Activated CD8-positive, alpha-beta T cell treated with anti-CD3 and anti-CD28 coated beads for 36 hours (primary cell): Measurements from ENCODE around the gene IFRD2. TPM values are rescaled to one million over a fixed set of nuclear protein-coding genes. Genes with fewer than 3 reads are reported as not detected.

Experiments
- ATAC-seq: fragments of 200-7000 bp; cut with Tn5 transposase; one replicate; pipeline ENCODE4 v1.10.0; 2021; ENCODE audit warnings: mild to moderate bottlenecking, moderate library complexity
- CTCF ChIA-PET: fragments of 350-600 bp; sonication (Branson Sonifier 250); formaldehyde crosslinking; loops from one replicate; lab custom pipeline; 2021; ENCODE audit warnings: antibody characterized with exemption; lab: Charles Lee
- POLR2A ChIA-PET: fragments of 350-600 bp; sonication (Branson Sonifier 250); formaldehyde crosslinking; loops from one replicate; lab custom pipeline; 2021; ENCODE audit warnings: antibody characterized with exemption; lab: Charles Lee
- DNase-seq: peaks from one replicate; pipeline ENCODE4 v3.0.0-alpha.2; 2020
- H3K27ac Mint-ChIP-seq: one replicate; pipeline ENCODE4 v1.8.0; 2021; ENCODE audit warnings: mild to moderate bottlenecking, mixed read lengths
- H3K27me3 Mint-ChIP-seq: one replicate; pipeline ENCODE4 v1.8.0; 2021; ENCODE audit warnings: mixed read lengths
- H3K36me3 Mint-ChIP-seq: one replicate; pipeline ENCODE4 v1.8.0; 2021; ENCODE audit warnings: low read depth, mixed read lengths
- H3K4me1 Mint-ChIP-seq: one replicate; pipeline ENCODE4 v1.8.0; 2021; ENCODE audit warnings: low read depth, mixed read lengths
- H3K4me3 Mint-ChIP-seq: one replicate; pipeline ENCODE4 v1.8.0; 2021; ENCODE audit warnings: mild to moderate bottlenecking, moderate library complexity, mixed read lengths
- H3K9me3 Mint-ChIP-seq: one replicate; pipeline ENCODE4 v1.8.0; 2021; ENCODE audit warnings: mixed read lengths
- CTCF ChIP-seq: fragments of 200-600 bp; IDR thresholded peaks from one replicate; pipeline ENCODE4 v1.8.0; 2022; ENCODE audit warnings: antibody characterized with exemption, mild to moderate bottlenecking
- intact Hi-C: fragments of 100-400 bp; cut with micrococcal nuclease; formaldehyde crosslinking; loops from one replicate; pipeline ENCODE4 v1.10.0; 2022
- total RNA-seq, 2 experiments: library from RNA; stranded (reverse); gene quantifications; one replicate each; pipeline ENCODE4 v1.2.3, GENCODE V29; 2021

The IFRD2 gene
- total RNA-seq, 2 experiments from 2014 or later, result 132 to 133 TPM

GRCh38 chr3:50322386-50323091 is 30.3 kb upstream of the IFRD2 start, which contains the start of gene HYAL2:
Gene HYAL2, minus strand, starts transcription at chr3:50322745. Its CDS starts 2,256 bp downstream, at chr3:50320489.
- H3K4me3 Mint-ChIP-seq, result peak within 1 kb of the TSS; percentile 78
- TF ChIP-seq CTCF, result no peak
- ATAC-seq (no peak), DNase-seq (no peak)
- ChIA-PET POLR2A (interaction anchor here (1.1 to 13.4 kb wide), 4 partner anchors 13 to 96 kb away, joined by 3 to 126 read pairs (median 4); partner anchors contain the start of genes CYB561D2, NPRL2 and RASSF1), CTCF (interaction anchor here (1.4 to 3.0 kb wide), 3 partner anchors 13 to 25 kb away, joined by 3 to 40 read pairs (median 4); no protein-coding TSS in a partner anchor)
- H3K36me3 Mint-ChIP-seq, result peaks cover 1% of the 10 kb centered on the region
- no peaks in the 10 kb centered on the region for H3K27me3 Mint-ChIP-seq
- H3K9me3 Mint-ChIP-seq, result no peaks in the 10 kb centered on the region
- intact Hi-C loops, result no loop called here
- peak within 1 kb of the TSS; percentile 94 for H3K27ac Mint-ChIP-seq
- peaks cover 36% of the 10 kb centered on the region for H3K4me1 Mint-ChIP-seq

DNA sequence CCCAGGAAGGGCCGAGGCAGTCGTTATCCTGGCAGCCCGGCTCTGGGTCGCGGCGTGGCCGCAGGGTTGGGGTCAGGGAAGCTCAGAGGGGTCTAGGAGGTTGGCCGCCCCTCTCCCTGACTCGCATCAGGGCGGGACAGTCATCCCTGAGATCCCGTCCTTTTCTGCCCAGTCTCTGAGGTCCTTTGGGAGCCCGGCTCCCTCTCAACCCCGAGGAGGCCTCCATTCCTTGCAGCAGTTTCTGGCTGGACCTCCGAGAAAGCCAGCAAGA is 29.8 kb upstream of the IFRD2 start:
- TF ChIP-seq CTCF, result no peak
- intact Hi-C loops, result no loop called here
- H3K4me3 Mint-ChIP-seq, result peak overlapping the region; percentile 78
- CTCF ChIA-PET, result interaction anchor here (1.0 to 1.7 kb wide), 3 partner anchors 17 to 26 kb away, joined by 3 to 4 read pairs (median 3); no protein-coding TSS in a partner anchor
- DNase-seq (no peak), ATAC-seq (no peak)
- no peaks in the 10 kb centered on the region for H3K27me3 Mint-ChIP-seq
- no peak overlapping the region for H3K27ac Mint-ChIP-seq
- H3K36me3 Mint-ChIP-seq, result peaks cover 1% of the 10 kb centered on the region
- peaks cover 36% of the 10 kb centered on the region for H3K4me1 Mint-ChIP-seq
- POLR2A ChIA-PET, result interaction anchor here (1.1 to 13.4 kb wide), 3 partner anchors 14 to 95 kb away, joined by 3 to 126 read pairs (median 3); partner anchors contain the start of gene RASSF1
- no peaks in the 10 kb centered on the region for H3K9me3 Mint-ChIP-seq

GRCh38 chr3:50321336-50322114 is 29.3 kb upstream of the IFRD2 start:
- peak; percentile 64 for TF ChIP-seq CTCF
- H3K4me1 Mint-ChIP-seq, result peaks cover 37% of the 10 kb centered on the region

DNA sequence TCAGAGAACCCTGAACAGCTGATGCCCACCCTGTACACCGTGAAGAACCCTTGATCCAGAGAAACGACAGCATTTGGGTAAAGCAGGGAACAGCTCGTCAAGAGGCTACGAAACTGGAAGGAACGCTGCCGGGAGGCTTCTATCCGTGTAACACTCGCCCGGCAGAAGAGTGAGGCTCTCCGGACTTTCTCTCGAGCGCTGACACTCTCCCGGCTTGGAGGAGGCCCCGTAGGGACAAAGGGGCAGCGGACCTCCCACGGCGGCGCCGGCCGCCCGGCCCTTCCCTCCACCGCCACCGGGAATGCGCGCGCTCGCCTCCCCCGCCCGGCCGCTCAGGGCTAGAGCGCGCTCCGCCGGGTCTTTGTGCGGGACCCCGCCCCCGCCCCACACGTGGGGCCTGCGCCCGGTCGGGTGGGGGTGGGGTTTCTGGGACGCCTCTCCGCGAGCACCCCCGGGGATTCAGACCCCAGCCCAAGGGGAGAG is 28.7 kb upstream of the IFRD2 start:
- peak overlapping the region; percentile 80 for H3K27ac Mint-ChIP-seq
- intact Hi-C loops, result no loop called here
- H3K27me3 Mint-ChIP-seq, result no peaks in the 10 kb centered on the region
- ChIA-PET POLR2A (interaction anchor here (1.1 to 13.4 kb wide), 6 partner anchors 15 to 74 kb away, joined by 3 to 126 read pairs (median 4); partner anchors contain the start of genes RASSF1 and ZMYND10), CTCF (interaction anchor here (0.7 to 3.4 kb wide), 8 partner anchors 15 to 74 kb away, joined by 3 to 10 read pairs (median 4); partner anchors contain the start of genes CYB561D2 and NPRL2)
- no peaks in the 10 kb centered on the region for H3K9me3 Mint-ChIP-seq
- peaks cover 39% of the 10 kb centered on the region for H3K4me1 Mint-ChIP-seq
- TF ChIP-seq CTCF, result no peak
- peak; percentile 61 for DNase-seq
- peak overlapping the region; percentile 88 for H3K4me3 Mint-ChIP-seq
- H3K36me3 Mint-ChIP-seq, result peaks cover 1% of the 10 kb centered on the region
- ATAC-seq, result peak; percentile 46

More at GRCh38 chr3:50321336-50322114, 29.3 kb upstream of the IFRD2 start:
- peak overlapping the region; percentile 78 for H3K4me3 Mint-ChIP-seq
- H3K27me3 Mint-ChIP-seq, result no peaks in the 10 kb centered on the region
- intact Hi-C loops, result no loop called here
- no peaks in the 10 kb centered on the region for H3K9me3 Mint-ChIP-seq
- peak; percentile 73 for ATAC-seq
- ChIA-PET POLR2A (interaction anchor here (1.1 to 13.4 kb wide), 4 partner anchors 14 to 95 kb away, joined by 3 to 126 read pairs (median 4); partner anchors contain the start of gene RASSF1), CTCF (interaction anchor here (0.7 to 3.4 kb wide), 7 partner anchors 16 to 75 kb away, joined by 3 to 10 read pairs (median 4); partner anchors contain the start of genes CYB561D2 and NPRL2)
- H3K36me3 Mint-ChIP-seq, result peaks cover 1% of the 10 kb centered on the region
- DNase-seq, result peak; percentile 89
- H3K27ac Mint-ChIP-seq, result peak overlapping the region; percentile 94
